GM20431 (cell line): ENCODE data around the gene ABCC2.
"Not testable (repeated sequence)": the region's sequence is repeated elsewhere in the genome, so short reads cannot be mapped to it uniquely, and the experiment has no call there.

Experiments used
- in situ Hi-C: fragments of 300-500 bp; cut with MseI, MboI; formaldehyde crosslinking; loops from one replicate; pipeline ENCODE4 v1.15.0; 2020; ENCODE audit warnings: low sequenced_read_pairs; ENCODE audit not compliant: unreplicated experiment

The ABCC2 gene

DNA sequence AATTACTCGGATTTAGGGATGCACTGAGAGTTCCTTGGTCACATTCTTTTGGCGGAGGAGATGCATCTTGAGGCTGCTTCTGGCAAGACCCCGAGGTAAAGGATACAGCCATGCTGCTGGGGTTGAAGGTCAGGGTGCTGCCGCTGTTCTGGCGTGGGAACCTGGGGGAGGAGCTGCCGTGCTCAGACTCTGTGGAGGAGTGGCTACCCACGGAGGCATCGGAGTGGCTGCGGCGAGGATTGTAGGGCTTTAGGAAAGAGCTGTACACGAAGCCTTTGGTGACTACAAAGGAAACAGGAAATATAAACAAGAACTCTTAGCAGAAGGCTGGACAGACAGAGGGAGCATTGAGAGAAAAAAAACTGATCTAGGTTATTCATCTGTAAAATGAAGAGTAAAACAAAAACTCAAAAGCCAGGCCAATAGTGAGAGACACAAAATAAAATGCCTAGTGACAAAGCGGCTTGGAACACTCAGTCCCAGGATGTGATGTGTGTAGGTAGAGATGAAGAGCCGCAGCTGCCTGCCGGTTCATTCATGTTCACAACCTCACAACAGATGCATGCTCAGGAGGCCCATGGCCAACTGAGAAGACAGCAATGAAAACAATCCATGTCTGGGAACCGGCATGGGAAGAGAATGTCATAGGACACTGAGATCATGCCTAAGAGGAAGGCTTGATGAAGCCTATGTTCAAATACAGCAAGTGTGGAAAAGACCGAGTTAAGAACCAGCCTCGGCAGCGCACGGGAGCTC, 97.8 kb downstream of the ABCC2 start:
- in situ Hi-C loops, result no loop called here

GRCh38 chr10:99881371-99881770, 98.9 kb downstream of the ABCC2 start:
- in situ Hi-C loops, result no loop called here

GRCh38 chr10:99883523-99883922, 101.1 kb downstream of the ABCC2 start:
- in situ Hi-C loops, result no loop called here

DNA sequence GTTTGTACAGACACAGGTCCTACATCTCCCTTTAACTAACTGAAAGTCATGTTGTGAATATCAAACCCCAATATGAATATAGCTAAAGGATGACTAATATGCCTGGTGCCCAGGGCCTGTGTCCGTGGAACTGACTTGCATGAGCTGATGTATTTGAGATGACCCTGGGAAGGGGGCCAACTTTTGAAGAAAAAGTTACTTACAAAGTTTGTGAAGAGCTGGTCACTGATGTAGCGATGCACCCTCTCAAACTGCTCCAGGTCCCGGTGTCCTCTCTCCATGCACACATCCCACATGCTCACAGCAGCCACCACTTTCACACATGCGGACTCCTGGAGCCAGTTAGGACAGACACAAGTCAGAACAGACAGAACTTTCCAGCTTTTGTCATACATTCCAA, 106.2 kb downstream of the ABCC2 start:
- in situ Hi-C loops, result no loop called here

GRCh38 chr10:99894613-99895012, 112.2 kb downstream of the ABCC2 start:
- in situ Hi-C loops, result no loop called here

GRCh38 chr10:99895066-99895465, 112.6 kb downstream of the ABCC2 start:
- in situ Hi-C loops, result not testable (repeated sequence)

GRCh38 chr10:99895867-99896266, 113.4 kb downstream of the ABCC2 start:
- in situ Hi-C loops, result no loop called here
